ENCODE results near the gene MICAL3. TPM values are rescaled to one million over a fixed set of nuclear protein-coding genes. Genes with fewer than 3 reads are reported as not detected.

The MICAL3 gene
- total RNA-seq, 1 donor from 2014 or later, result 47.9 TPM

- Mint-ChIP-seq H3K27ac (ENCODE audit: unreplicated experiment) (no peak overlapping the region), H3K27me3 (ENCODE audit: unreplicated experiment) (no peaks in the 10 kb centered on the region), H3K36me3 (ENCODE audit: unreplicated experiment) (peaks cover 4% of the 10 kb centered on the region), H3K9me3 (ENCODE audit: unreplicated experiment) (no peaks in the 10 kb centered on the region), H3K4me1 (ENCODE audit: unreplicated experiment) (no peaks in the 10 kb centered on the region), H3K4me3 (ENCODE audit: unreplicated experiment) (no peak overlapping the region)
- no peak for DNase-seq (ENCODE audit: extremely low spot score, unreplicated experiment)
- TF ChIP-seq, protein P1, sequence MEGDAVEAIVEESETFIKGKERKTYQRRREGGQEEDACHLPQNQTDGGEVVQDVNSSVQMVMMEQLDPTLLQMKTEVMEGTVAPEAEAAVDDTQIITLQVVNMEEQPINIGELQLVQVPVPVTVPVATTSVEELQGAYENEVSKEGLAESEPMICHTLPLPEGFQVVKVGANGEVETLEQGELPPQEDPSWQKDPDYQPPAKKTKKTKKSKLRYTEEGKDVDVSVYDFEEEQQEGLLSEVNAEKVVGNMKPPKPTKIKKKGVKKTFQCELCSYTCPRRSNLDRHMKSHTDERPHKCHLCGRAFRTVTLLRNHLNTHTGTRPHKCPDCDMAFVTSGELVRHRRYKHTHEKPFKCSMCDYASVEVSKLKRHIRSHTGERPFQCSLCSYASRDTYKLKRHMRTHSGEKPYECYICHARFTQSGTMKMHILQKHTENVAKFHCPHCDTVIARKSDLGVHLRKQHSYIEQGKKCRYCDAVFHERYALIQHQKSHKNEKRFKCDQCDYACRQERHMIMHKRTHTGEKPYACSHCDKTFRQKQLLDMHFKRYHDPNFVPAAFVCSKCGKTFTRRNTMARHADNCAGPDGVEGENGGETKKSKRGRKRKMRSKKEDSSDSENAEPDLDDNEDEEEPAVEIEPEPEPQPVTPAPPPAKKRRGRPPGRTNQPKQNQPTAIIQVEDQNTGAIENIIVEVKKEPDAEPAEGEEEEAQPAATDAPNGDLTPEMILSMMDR (IDR thresholded peaks at IDR 0.05), result no peak
Measured at GRCh38 chr22:17845790-17846189, 178.6 kb downstream of the MICAL3 start.

DNA sequence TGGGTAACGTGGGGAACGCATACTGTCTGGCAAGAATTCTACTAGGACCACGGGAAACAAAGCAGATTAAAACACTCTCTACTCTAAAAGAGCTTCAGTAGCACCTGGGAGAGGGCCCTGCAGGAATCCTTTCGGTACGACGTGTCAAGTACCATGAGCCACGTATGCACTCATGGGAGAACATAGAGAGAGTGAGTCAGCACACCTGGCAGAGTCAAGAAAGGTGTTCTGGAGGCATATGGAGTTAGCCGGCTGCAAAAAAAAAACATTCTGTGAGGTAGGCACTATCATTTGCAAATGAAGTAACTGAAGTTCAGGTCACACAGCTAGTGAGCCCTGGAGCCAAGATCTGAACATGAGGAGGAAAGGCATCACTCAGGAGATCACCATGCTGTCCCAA lies 179.0 kb downstream of the MICAL3 start:
- no peak for DNase-seq (ENCODE audit: extremely low spot score, unreplicated experiment)
- peaks cover 4% of the 10 kb centered on the region for H3K36me3 Mint-ChIP-seq (ENCODE audit: unreplicated experiment)
- H3K27ac Mint-ChIP-seq (ENCODE audit: unreplicated experiment), result no peak overlapping the region
- H3K4me1 Mint-ChIP-seq (ENCODE audit: unreplicated experiment), result no peaks in the 10 kb centered on the region
- no peaks in the 10 kb centered on the region for H3K27me3 Mint-ChIP-seq (ENCODE audit: unreplicated experiment)
- H3K4me3 Mint-ChIP-seq (ENCODE audit: unreplicated experiment), result no peak overlapping the region
- TF ChIP-seq, protein P1 (IDR thresholded peaks at IDR 0.05), result no peak
- H3K9me3 Mint-ChIP-seq (ENCODE audit: unreplicated experiment), result no peaks in the 10 kb centered on the region

GRCh38 chr22:17844150-17844549 lies 180.2 kb downstream of the MICAL3 start:
- Mint-ChIP-seq H3K4me3 (ENCODE audit: unreplicated experiment) (no peak overlapping the region), H3K9me3 (ENCODE audit: unreplicated experiment) (no peaks in the 10 kb centered on the region), H3K4me1 (ENCODE audit: unreplicated experiment) (no peaks in the 10 kb centered on the region), H3K27me3 (ENCODE audit: unreplicated experiment) (no peaks in the 10 kb centered on the region), H3K27ac (ENCODE audit: unreplicated experiment) (no peak overlapping the region), H3K36me3 (ENCODE audit: unreplicated experiment) (peaks cover 4% of the 10 kb centered on the region)
- DNase-seq (ENCODE audit: extremely low spot score, unreplicated experiment), result no peak
- TF ChIP-seq, protein P1 (IDR thresholded peaks at IDR 0.05), result no peak

GRCh38 chr22:17842386-17842785 lies 182.0 kb downstream of the MICAL3 start:
- no peak overlapping the region for H3K27ac Mint-ChIP-seq (ENCODE audit: unreplicated experiment)
- peaks cover 4% of the 10 kb centered on the region for H3K36me3 Mint-ChIP-seq (ENCODE audit: unreplicated experiment)
- DNase-seq (ENCODE audit: extremely low spot score, unreplicated experiment), result no peak
- no peaks in the 10 kb centered on the region for H3K27me3 Mint-ChIP-seq (ENCODE audit: unreplicated experiment)
- H3K9me3 Mint-ChIP-seq (ENCODE audit: unreplicated experiment), result no peaks in the 10 kb centered on the region
- H3K4me3 Mint-ChIP-seq (ENCODE audit: unreplicated experiment), result no peak overlapping the region
- TF ChIP-seq, protein P1 (IDR thresholded peaks at IDR 0.05), result no peak
- H3K4me1 Mint-ChIP-seq (ENCODE audit: unreplicated experiment), result peaks cover 6% of the 10 kb centered on the region

DNA sequence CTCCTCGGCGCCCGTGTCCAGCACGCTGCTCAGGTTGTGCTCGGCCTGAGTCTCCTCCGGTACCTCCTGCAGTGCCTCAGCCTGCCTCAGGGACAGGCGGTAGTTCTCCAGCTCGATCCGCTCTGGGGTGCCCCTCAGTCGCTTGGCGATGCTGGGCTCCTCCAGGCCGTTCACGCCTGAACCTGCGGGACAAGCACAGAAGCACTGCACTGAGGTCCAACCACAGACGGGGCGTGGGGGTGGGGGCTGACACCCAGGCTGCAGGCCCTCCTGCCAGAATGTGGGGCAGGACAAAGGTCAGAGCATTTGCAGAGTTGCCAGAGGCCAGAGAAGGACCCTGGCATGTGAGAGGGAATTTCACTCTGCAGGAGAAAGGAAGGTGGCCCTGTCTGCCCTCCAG lies 182.5 kb downstream of the MICAL3 start:
- no peak overlapping the region for H3K27ac Mint-ChIP-seq (ENCODE audit: unreplicated experiment)
- no peak for DNase-seq (ENCODE audit: extremely low spot score, unreplicated experiment)
- peaks cover 4% of the 10 kb centered on the region for H3K36me3 Mint-ChIP-seq (ENCODE audit: unreplicated experiment)
- TF ChIP-seq, protein P1 (IDR thresholded peaks at IDR 0.05), result no peak
- no peaks in the 10 kb centered on the region for H3K9me3 Mint-ChIP-seq (ENCODE audit: unreplicated experiment)
- no peak overlapping the region for H3K4me3 Mint-ChIP-seq (ENCODE audit: unreplicated experiment)
- H3K27me3 Mint-ChIP-seq (ENCODE audit: unreplicated experiment), result no peaks in the 10 kb centered on the region
- H3K4me1 Mint-ChIP-seq (ENCODE audit: unreplicated experiment), result peaks cover 11% of the 10 kb centered on the region

Data from osteocyte (in vitro differentiated cells).